K562 (cell line): ENCODE results near the gene TAL1. TPM values are rescaled to one million over a fixed set of nuclear protein-coding genes. Genes with fewer than 3 reads are reported as not detected.

Experiments
- E2F8 ChIP-seq: fragments of 450-650 bp; IDR thresholded peaks from 2 replicates; pipeline ENCODE4 v1.7.1; 2018; ENCODE audit warnings: mild to moderate bottlenecking, low read depth; ENCODE audit not compliant: partially characterized antibody
- NFIC ChIP-seq: fragments of 450-650 bp; IDR thresholded peaks from 2 replicates; pipeline ENCODE4 v1.6.1; 2017; ENCODE audit warnings: mild to moderate bottlenecking, inconsistent platforms
- NKRF ChIP-seq: fragments of 450-650 bp; IDR thresholded peaks from 2 replicates; pipeline ENCODE4 v1.6.1; 2016; ENCODE audit warnings: borderline replicate concordance
- PHB2 ChIP-seq: fragments of 450-650 bp; IDR thresholded peaks from 2 replicates; pipeline ENCODE4 v1.6.1; 2017; ENCODE audit warnings: low read depth
- SP2 ChIP-seq: IDR thresholded peaks from 2 replicates; pipeline ENCODE4 v1.6.1; 2011; ENCODE audit warnings: mild to moderate bottlenecking, low read depth, low read length, moderate library complexity; ENCODE audit not compliant: poor library complexity, severe bottlenecking; ENCODE audit errors: extremely low read depth
- polyA plus RNA-seq, 8 experiments: library from polyadenylated mRNA; depleted of rRNA in 4 of 8; stranded (reverse) in 5 of 8; unstranded in 3 of 8; fragments of >200 nt; fragmentation: Nextera tagmentation in 2 of 8; fragmentation: Illumina TruSeq in 1 of 8; extraction: Ambion mirVana in 2 of 8; extraction: Trizol in 1 of 8; gene quantifications; 2 replicates each; pipeline versions ENCODE4 v1.2.1 to v1.2.3, GENCODE V29; 2011 to 2014; ENCODE audit warnings: inconsistent platforms in 1 of 8, missing spikeins in 1 of 8
- total RNA-seq, 7 experiments: library from RNA; depleted of rRNA in 6 of 7; stranded (reverse); fragments of >200 nt in 6 of 7; fragmentation: Illumina TruSeq in 2 of 7; extraction: Trizol in 2 of 7; gene quantifications; 2 replicates each; pipeline versions ENCODE4 v1.2.1 to v1.2.3, GENCODE V29; 2011 to 2021; ENCODE audit warnings: low replicate concordance in 1 of 7
- TF ChIP-seq, protein P1 (sequence below): fragments of 450-650 bp; formaldehyde crosslinking; conservative IDR thresholded peaks from 2 replicates; pipeline ENCODE4 v1.4.0; 2022; ENCODE audit warnings: mild to moderate bottlenecking, missing genetic modification characterization

TAL1 gene
- total and polyA plus RNA-seq, 9 of the 15 experiments (the other 6 are each of a cell fraction or from before 2014, with no cell fraction given), result 18.5 to 106 (median 59.7) TPM

DNA sequence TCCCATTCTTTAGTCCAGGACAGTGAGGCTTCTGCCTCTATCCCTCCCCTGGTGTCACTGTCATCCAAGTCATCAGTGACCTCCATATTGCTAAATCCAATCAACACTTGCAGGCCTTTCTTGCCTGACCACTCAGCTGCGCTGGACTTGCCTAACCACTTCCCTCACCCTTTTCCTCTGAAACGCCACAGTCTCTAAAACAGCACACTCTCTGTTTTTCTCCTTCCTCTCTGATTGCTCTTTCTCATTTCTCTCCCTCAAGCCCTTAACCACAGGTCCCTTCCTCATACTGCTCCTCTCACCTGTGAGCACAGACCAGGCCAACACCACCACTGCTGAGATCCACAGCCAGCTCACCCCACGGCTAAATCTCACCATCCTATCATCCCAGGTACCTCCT is 17.5 kb downstream of the TAL1 start (continued):
- TF ChIP-seq NKRF (0 out of 2 replicates have a peak, but pooled peaks have one; percentile 27), NFIC (peak; percentile 13; the same call in 1 of the 2 replicates), E2F8 (peak; percentile 24), PHB2 (0 out of 2 replicates have a peak, but pooled peaks have one; percentile 14), SP2 (no peak)
- TF ChIP-seq, protein P1, sequence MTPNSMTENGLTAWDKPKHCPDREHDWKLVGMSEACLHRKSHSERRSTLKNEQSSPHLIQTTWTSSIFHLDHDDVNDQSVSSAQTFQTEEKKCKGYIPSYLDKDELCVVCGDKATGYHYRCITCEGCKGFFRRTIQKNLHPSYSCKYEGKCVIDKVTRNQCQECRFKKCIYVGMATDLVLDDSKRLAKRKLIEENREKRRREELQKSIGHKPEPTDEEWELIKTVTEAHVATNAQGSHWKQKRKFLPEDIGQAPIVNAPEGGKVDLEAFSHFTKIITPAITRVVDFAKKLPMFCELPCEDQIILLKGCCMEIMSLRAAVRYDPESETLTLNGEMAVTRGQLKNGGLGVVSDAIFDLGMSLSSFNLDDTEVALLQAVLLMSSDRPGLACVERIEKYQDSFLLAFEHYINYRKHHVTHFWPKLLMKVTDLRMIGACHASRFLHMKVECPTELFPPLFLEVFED, result peak; percentile 70; the same call in 1 of the 2 replicates
